Amniotic epithelial cell (primary cell): ENCODE data around the gene VRK1.
A peak's percentile ranks its signal among the peaks of the same experiment; 100 is the strongest.

ENCODE experiments used
- DNase-seq: peaks from one replicate; pipeline ENCODE4 v3.0.0-alpha.2; 2010; ENCODE audit warnings: low read depth

The VRK1 gene

GRCh38 chr14:96792003-96792402 lies 5.2 kb upstream of the VRK1 start:
- DNase-seq = peak; percentile 27

- no peak for DNase-seq
These were observed 4.6 kb upstream of the VRK1 start for GRCh38 chr14:96792591-96792990.

DNA sequence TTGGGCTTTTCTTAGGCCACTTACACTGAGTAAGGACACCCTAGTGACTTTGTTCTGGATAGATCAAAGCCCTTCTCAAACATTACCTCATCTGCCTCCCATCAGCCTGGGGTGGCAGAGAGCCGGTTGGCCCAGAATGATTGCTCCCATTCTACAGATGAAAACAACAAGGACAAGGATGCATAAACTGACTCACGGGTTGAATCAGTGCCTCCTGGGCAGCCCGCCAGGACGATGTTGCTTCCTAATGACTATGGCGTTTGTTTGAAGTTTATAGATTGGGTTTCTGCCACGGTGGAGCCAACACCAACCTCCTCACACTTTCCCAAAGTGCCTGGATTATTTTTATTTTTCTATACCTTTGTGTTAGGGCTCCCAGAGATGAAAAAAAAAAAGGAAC lies 3.6 kb upstream of the VRK1 start:
- DNase-seq = no peak

DNA sequence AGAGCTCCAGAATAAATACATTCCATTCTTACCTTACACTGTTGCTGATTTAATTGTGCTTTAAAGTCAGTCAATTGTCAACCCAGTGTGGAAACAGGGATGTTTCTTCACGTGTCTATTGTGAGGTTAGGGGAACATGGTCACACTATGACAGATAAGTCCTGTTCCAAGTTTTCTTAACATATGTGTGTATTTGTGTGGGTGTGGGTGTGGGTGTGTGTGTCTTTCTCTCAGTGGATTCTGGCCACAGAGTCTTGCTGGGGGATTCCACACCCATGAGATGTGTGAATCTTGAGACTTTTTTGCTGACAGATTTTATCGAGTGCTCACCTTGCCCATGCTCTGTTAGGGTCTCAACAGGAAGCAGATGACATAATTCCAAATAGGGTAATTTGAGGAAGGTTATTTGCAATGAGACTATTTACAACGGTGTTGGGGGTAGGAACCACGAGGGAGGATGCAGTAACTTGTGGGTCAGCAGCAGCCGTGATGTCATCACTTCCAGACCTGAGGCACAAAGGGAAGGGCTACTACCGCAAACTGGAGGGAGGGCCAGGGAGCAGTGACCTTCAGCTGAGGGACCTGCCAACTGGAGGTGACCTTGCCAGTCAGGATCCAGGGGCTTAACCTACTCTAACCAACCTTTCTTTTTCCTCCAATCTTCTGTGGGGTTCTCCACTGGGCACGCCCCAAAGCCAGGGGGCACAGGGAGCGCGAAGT lies 1.9 kb upstream of the VRK1 start:
- DNase-seq = no peak

DNA sequence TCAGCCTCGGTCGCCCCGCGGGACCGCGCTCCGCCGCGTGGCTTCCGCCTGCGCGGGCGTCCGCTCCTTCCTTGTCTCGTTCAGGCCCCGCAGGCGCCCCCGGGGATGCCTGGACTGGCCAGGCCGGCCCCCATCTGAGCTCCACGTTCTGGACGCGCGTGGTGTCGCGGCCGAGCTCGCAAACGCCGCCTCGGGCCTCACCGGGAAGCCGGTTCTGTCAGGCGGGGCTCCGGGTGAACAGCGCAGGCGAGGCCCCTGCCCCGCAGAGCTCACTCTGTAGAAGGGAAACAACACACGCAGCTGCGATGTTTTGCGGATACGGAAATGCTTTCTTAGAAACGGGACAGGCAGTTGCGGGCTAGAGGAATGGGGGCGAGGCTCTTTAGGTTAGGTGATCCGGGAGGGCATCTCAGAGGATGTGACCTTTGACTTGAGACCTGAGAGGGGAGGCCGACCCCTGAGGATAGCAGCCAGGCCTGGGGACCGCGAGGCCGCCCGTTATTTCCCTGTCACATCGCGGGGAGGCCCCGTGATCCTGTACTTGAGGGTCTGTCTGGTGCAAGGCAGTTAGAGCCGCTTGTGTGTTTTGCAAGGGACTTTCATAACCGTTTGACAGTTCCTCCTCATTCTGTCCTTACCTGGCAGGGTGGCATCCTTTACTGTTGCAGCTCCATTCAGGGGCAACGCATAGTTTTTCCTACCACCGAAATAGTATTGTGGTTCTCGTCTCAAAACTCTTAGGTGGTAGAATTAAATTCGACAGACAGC lies 584 bp downstream of the VRK1 start:
- DNase-seq = peak; percentile 37

- no peak for DNase-seq
These were observed 1.8 kb downstream of the VRK1 start for GRCh38 chr14:96798956-96799355.

DNA sequence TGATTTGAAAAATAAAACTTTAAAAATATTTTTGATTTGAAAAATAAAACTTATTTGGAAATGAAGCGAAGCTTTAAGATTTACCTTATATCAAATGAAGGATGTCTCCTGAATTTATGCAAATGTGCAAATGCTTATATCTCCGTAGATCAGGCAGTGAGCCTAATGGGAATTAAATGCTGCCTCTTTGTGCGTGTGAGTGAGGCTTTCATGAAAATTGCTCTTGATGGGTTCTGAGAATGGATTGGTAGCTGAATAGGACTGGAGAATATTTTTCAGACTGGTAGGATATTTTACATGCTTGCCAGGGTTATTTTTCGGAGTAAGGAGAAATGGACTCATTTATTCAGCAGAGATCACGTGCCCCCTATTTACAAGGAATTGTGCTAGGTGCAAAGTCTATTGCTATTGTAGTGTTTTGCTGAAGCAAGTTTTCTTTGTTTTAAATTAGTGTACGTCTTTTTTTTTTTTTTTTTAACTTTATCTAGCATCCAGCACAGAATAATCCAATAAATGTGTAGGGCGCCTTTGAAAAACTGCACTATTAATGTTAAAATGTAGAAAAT lies 2.4 kb downstream of the VRK1 start:
- DNase-seq = no peak

DNA sequence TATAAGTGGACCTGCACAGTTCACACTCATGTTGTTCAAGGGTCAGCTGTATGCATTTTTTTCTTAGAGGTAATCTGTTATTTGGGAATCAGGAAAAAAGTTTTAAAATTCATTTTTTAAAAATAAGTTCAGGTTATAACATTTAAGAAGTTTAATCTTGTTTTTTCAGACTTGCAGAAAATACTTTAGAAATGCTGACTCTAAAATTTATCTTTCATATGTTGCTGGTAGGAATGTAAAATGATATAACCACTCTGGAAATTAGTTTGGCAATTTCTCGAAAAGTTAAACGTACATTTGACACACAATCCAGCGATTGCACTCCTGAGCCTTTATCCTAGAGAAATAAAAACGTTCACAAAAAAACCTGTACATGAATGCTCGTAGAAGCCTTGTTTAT lies 4.7 kb downstream of the VRK1 start:
- DNase-seq = no peak

GRCh38 chr14:96802963-96803362 lies 5.8 kb downstream of the VRK1 start:
- no peak for DNase-seq

DNA sequence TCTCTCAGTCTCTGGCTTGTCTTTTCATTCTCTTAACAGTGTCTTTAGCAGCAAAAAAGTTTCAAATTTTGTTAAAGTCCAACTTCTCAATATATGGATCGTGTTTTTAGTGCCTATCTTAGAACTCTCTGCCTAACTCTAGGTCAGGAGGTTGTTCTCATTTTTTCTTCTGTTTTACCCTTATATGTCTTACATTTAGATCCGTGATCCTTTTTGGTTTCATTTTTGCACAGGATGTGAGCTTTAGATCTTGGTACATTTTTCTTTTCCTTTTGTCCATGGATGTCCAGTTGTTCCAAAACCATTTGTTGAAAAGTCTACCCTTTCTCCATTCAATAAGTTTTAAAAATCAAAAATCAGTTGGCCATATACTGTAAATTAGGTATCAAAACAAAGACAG lies 6.8 kb downstream of the VRK1 start:
- no peak for DNase-seq

DNA sequence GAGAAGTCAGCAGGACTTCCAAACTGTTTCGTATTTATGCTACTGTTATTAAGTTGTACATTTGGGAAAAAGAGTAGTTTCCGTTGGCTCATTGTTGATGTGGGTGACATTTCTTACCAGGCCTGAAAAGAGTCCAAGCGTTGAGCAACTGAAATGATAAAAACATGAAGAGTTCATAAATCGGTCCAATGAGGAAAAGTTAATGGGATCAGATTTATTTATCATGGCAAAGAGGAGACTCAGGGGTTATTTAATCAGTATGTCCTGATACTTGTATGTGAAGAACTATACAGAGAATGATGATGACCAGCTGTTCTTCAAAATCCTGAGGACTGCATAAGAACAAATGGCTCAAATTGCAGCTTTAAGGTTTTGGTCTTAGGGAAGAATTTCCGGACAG lies 7.7 kb downstream of the VRK1 start:
- DNase-seq = no peak

GRCh38 chr14:96805956-96806355 lies 8.8 kb downstream of the VRK1 start:
- no peak for DNase-seq

- DNase-seq = peak; percentile 53
These were observed 9.7 kb downstream of the VRK1 start for GRCh38 chr14:96806836-96807235.

GRCh38 chr14:96808619-96809406 lies 11.6 kb downstream of the VRK1 start:
- no peak for DNase-seq

DNA sequence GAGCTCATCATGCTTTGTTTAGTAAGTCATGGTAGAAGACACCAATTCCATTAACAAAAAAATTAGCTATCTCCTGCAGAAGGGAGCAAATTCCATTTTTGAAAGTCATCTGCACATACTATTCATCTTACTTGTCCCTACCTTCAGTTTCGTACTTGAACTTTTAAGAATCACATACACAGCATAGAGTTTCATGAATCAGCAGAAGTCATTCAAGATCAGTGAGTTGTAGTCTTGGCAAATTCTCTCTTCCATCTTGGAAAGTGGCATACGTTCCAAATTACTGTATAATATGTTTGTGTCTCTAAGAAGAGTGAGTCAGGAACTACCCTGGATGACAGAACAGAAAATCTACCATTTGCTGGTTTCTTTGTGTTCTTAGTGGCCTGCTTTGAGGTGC lies 14.1 kb downstream of the VRK1 start:
- DNase-seq = peak; percentile 68

- DNase-seq = no peak
These were observed 14.9 kb downstream of the VRK1 start for GRCh38 chr14:96811985-96812667.

GRCh38 chr14:96816281-96816680 lies 19.1 kb downstream of the VRK1 start:
- no peak for DNase-seq

DNA sequence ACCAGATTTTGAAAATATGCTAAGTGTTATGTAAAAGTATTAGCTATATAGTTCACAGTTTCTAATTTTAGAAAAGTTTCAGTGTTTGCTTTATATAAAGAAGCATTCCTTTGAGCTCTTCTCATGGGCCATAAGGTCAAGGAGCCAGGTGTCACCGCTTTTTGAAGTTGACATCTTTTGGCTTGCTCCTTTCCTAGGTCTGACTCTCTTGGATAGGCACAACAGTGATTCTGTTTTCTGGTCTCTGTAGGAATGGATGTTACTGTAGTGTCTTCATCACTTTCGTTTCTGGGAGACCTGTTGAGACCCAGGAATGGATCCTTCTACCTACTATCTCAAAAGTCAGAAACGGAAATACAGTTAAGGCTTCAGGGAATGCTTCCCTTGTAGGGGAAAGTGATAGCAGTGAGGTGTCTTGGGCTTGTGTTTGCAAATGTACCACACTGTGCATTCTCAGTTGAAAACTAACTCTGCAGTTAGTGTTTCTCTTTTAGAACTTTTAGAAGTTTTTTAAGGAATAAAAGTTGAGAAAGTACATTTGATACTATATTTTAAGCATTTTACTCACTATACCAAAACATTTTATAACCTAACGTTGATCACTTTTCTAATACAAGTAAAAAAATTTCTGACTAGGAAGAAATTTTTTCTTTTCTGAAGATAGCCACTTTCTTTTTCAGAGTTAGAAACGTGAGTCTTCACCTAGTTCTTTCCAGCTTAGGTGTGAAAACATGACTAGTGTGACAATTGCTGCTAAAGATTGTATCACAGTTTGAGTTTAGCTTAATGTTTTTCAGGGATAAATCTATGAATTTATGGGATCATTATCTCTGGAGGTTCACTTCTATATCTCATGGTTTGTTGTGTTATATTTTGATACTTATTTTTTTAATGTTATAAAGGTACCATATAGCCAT lies 20.8 kb downstream of the VRK1 start:
- DNase-seq = no peak

DNA sequence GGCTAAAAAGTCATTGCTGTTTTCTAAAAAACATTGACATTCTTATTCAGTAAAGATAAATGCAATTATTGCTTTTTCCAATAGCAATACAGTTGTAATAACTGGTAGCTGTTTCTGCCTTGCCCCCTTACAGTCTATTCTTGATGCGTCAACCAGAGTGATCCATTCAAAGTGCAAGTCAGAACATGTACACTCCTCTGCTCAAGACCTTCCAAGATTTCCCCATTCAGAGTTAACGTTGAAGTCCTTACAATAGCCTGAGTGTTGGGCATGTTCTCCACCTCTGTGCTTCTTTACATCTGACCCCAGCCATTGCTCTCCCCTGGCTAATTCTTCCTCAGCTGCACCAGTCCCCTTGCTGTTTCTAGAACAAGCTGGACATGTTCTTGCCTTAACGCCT lies 24.3 kb downstream of the VRK1 start:
- no peak for DNase-seq

GRCh38 chr14:96823652-96824051 lies 26.5 kb downstream of the VRK1 start:
- no peak for DNase-seq

GRCh38 chr14:96824283-96824682 lies 27.1 kb downstream of the VRK1 start:
- DNase-seq = peak; percentile 62
